ENCODE results near the gene ANKK1.

The ANKK1 gene

GRCh38 chr11:113393501-113393985 is 6.0 kb downstream of the ANKK1 start:
- Mint-ChIP-seq H3K9me3 (no peaks in the 10 kb centered on the region), H3K4me3 (no peak overlapping the region), H3K27me3 (ENCODE audit: low read depth) (no peaks in the 10 kb centered on the region)

DNA sequence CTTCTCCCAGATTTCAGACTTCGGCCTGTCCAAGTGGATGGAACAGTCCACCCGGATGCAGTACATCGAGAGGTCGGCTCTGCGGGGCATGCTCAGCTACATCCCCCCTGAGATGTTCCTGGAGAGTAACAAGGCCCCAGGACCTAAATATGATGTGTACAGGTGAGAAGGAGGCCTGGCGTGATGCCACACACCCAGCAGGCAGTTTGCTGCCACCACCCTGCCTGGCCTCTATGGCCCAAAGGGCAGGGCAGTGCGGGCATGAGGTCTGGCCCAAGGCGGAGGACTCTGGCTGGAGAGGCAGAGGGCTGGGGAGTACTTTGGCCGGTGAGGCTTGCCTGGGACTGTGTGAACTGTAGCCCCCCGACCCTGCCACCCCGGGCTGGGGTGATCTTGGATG is 7.3 kb downstream of the ANKK1 start:
- Mint-ChIP-seq H3K4me1 (ENCODE audit: low read depth) (no peaks in the 10 kb centered on the region), H3K36me3 (ENCODE audit: low read depth) (no peaks in the 10 kb centered on the region), H3K27ac (no peak overlapping the region), H3K27me3 (ENCODE audit: low read depth) (no peaks in the 10 kb centered on the region), H3K4me3 (no peak overlapping the region), H3K9me3 (no peaks in the 10 kb centered on the region)

More at GRCh38 chr11:113393501-113393985, 6.0 kb downstream of the ANKK1 start:
- Mint-ChIP-seq H3K36me3 (ENCODE audit: low read depth) (no peaks in the 10 kb centered on the region), H3K27ac (no peak overlapping the region), H3K4me1 (ENCODE audit: low read depth) (no peaks in the 10 kb centered on the region)

DNA sequence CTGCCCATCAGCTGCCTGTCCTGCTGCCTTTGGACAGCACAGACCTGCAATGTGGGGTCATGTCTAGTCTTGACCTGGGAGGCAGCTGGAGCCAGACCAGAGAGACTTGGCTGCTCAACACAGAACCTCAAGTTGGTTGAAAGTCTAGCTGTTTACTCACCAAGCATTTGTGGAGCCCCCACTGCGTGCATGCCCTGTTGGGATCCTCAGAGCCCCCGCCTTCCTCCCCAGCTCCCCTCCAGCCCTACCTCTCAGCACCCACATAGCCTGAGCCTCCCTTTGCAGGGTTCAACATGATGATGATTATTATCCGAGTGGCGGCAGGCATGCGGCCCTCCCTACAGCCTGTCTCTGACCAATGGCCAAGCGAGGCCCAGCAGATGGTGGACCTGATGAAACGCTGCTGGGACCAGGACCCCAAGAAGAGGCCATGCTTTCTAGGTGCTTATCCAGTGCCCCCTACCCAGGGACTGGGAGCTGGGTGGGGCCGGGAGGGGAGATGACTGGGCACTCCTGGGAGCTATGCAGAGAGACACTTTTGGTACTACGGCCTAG is 8.3 kb downstream of the ANKK1 start:
- H3K4me1 Mint-ChIP-seq (ENCODE audit: low read depth): no peaks in the 10 kb centered on the region
- no peak overlapping the region for H3K4me3 Mint-ChIP-seq
- no peaks in the 10 kb centered on the region for H3K27me3 Mint-ChIP-seq (ENCODE audit: low read depth)
- no peaks in the 10 kb centered on the region for H3K36me3 Mint-ChIP-seq (ENCODE audit: low read depth)
- no peak overlapping the region for H3K27ac Mint-ChIP-seq
- no peaks in the 10 kb centered on the region for H3K9me3 Mint-ChIP-seq

DNA sequence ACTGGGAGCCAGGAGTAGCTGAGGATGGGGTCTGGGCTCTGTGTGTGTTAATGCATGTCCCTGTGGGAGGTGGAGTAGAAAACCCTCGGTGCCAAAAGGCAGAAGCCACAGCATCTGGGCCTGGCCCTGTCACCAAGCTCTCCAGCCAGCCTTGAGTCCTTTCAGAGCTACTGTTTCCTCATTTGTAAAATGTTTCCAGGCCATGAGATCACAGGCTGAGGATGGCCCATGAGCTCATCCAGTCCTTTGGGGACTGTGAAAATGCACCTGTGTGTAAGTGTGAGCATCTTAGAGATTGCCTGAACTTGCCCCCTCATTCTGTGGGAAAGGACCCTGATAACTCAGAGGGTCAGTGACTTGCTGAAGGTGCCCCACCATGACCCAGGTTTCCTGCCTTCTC is 9.1 kb downstream of the ANKK1 start:
- Mint-ChIP-seq H3K4me3 (no peak overlapping the region), H3K27me3 (ENCODE audit: low read depth) (no peaks in the 10 kb centered on the region), H3K27ac (no peak overlapping the region), H3K4me1 (ENCODE audit: low read depth) (no peaks in the 10 kb centered on the region), H3K36me3 (ENCODE audit: low read depth) (no peaks in the 10 kb centered on the region), H3K9me3 (no peaks in the 10 kb centered on the region)

- H3K27me3 Mint-ChIP-seq (ENCODE audit: low read depth): no peaks in the 10 kb centered on the region
- no peak overlapping the region for H3K27ac Mint-ChIP-seq
- H3K9me3 Mint-ChIP-seq: no peaks in the 10 kb centered on the region
- no peak overlapping the region for H3K4me3 Mint-ChIP-seq
- H3K4me1 Mint-ChIP-seq (ENCODE audit: low read depth): no peaks in the 10 kb centered on the region
- H3K36me3 Mint-ChIP-seq (ENCODE audit: low read depth): no peaks in the 10 kb centered on the region
Measured at GRCh38 chr11:113397212-113397611, 9.6 kb downstream of the ANKK1 start.

GRCh38 chr11:113397821-113398220 is 10.2 kb downstream of the ANKK1 start:
- Mint-ChIP-seq H3K27me3 (ENCODE audit: low read depth) (no peaks in the 10 kb centered on the region), H3K27ac (no peak overlapping the region), H3K36me3 (ENCODE audit: low read depth) (no peaks in the 10 kb centered on the region), H3K4me3 (no peak overlapping the region), H3K9me3 (no peaks in the 10 kb centered on the region), H3K4me1 (ENCODE audit: low read depth) (no peaks in the 10 kb centered on the region)

DNA sequence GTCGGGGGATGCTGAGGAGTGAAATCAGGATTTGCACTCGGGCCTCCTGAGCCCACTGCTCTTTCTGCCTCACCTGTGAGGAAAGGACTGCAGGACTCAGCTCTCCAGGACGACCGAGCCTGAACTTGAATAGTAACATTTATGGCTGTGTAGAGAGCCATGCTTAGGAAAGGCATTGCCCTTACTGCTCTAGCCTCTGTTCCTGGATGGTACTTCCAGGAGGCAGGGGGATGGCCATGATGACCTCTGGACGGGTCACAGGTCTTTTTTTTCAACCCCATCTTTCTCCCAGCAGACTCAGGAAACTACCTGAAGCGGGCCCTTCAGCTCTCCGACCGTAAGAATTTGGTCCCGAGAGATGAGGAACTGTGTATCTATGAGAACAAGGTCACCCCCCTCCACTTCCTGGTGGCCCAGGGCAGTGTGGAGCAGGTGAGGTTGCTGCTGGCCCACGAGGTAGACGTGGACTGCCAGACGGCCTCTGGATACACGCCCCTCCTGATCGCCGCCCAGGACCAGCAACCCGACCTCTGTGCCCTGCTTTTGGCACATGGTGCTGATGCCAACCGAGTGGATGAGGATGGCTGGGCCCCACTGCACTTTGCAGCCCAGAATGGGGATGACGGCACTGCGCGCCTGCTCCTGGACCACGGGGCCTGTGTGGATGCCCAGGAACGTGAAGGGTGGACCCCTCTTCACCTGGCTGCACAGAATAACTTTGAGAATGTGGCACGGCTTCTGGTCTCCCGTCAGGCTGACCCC is 11.3 kb downstream of the ANKK1 start:
- Mint-ChIP-seq H3K27ac (no peak overlapping the region), H3K36me3 (ENCODE audit: low read depth) (no peaks in the 10 kb centered on the region), H3K9me3 (no peaks in the 10 kb centered on the region), H3K4me1 (ENCODE audit: low read depth) (no peaks in the 10 kb centered on the region), H3K27me3 (ENCODE audit: low read depth) (no peaks in the 10 kb centered on the region), H3K4me3 (no peak overlapping the region)

DNA sequence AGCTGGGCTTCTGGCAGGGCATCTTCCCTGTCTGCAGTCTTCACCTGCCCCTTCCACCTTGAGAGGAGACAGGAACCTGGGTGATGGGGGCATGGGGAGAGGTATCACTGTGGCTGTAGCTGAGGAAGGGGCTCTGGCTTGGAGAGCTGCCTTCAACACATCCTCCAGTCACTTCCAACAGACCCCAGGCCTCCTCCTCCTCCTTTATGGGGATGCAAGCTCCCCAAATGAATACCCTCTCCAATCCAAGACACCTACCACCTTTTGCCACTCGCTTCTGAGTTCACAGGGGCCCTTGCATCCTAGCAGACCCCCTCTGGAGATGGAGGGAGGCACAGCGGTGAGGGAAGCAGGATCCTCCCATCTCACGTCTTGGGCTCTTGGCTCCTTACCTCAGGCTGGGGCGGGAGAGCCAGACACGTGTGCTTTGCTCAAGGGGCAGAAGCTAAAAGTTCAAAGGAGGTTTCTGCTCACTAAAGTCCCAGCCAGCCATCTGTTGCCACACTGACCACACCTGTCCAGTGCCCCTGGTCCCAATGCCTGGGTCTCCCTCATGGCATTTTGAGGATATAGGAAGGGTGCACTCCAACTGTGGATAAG is 13.2 kb downstream of the ANKK1 start:
- no peaks in the 10 kb centered on the region for H3K9me3 Mint-ChIP-seq
- no peaks in the 10 kb centered on the region for H3K36me3 Mint-ChIP-seq (ENCODE audit: low read depth)
- no peak overlapping the region for H3K27ac Mint-ChIP-seq
- H3K4me1 Mint-ChIP-seq (ENCODE audit: low read depth): no peaks in the 10 kb centered on the region
- no peak overlapping the region for H3K4me3 Mint-ChIP-seq
- no peaks in the 10 kb centered on the region for H3K27me3 Mint-ChIP-seq (ENCODE audit: low read depth)

- H3K4me3 Mint-ChIP-seq: no peak overlapping the region
- no peaks in the 10 kb centered on the region for H3K9me3 Mint-ChIP-seq
- H3K36me3 Mint-ChIP-seq (ENCODE audit: low read depth): no peaks in the 10 kb centered on the region
Measured at GRCh38 chr11:113401718-113402117, 14.1 kb downstream of the ANKK1 start.

DNA sequence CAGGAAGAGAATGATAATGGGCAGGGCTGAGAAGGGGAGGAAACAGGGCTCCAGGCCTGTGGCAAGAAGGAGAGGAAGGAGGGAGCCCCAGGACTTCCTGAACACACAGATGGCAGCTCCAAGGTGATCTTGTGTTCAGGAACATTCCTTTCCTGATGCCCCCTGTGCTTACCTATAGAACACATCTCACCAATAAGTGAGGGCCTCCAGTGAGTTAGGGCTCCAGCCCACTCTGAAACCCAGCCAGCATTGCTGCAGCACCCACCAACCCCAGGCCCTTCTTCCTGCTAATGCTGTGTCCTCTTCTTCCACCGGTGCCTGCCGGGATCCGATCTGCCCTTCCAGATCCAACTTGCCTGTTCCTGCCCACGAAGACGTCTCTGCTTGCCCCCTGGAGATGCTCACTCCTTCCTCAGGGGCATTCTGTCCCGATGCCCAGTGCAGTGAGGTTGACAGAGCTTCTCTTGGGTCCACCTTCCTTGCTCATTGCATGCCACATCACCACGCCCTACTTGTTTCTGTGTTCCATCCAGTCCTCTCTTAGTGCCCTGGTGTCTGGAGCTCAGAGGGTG is 17.4 kb downstream of the ANKK1 start:
- Mint-ChIP-seq H3K4me1 (ENCODE audit: low read depth) (no peaks in the 10 kb centered on the region), H3K4me3 (no peak overlapping the region), H3K36me3 (ENCODE audit: low read depth) (no peaks in the 10 kb centered on the region), H3K27ac (no peak overlapping the region), H3K9me3 (no peaks in the 10 kb centered on the region), H3K27me3 (ENCODE audit: low read depth) (no peaks in the 10 kb centered on the region)

More at GRCh38 chr11:113401718-113402117, 14.1 kb downstream of the ANKK1 start:
- Mint-ChIP-seq H3K27ac (no peak overlapping the region), H3K4me1 (ENCODE audit: low read depth) (no peaks in the 10 kb centered on the region), H3K27me3 (ENCODE audit: low read depth) (no peaks in the 10 kb centered on the region)

GRCh38 chr11:113405724-113406478 is 18.3 kb downstream of the ANKK1 start:
- Mint-ChIP-seq H3K27ac (no peak overlapping the region), H3K4me1 (ENCODE audit: low read depth) (no peaks in the 10 kb centered on the region), H3K27me3 (ENCODE audit: low read depth) (no peaks in the 10 kb centered on the region), H3K4me3 (no peak overlapping the region), H3K9me3 (no peaks in the 10 kb centered on the region), H3K36me3 (ENCODE audit: low read depth) (no peaks in the 10 kb centered on the region)

- Mint-ChIP-seq H3K4me3 (no peak overlapping the region), H3K27me3 (ENCODE audit: low read depth) (no peaks in the 10 kb centered on the region), H3K27ac (no peak overlapping the region), H3K4me1 (ENCODE audit: low read depth) (no peaks in the 10 kb centered on the region), H3K36me3 (ENCODE audit: low read depth) (no peaks in the 10 kb centered on the region), H3K9me3 (no peaks in the 10 kb centered on the region)
Measured at GRCh38 chr11:113407163-113407562, 19.6 kb downstream of the ANKK1 start.

DNA sequence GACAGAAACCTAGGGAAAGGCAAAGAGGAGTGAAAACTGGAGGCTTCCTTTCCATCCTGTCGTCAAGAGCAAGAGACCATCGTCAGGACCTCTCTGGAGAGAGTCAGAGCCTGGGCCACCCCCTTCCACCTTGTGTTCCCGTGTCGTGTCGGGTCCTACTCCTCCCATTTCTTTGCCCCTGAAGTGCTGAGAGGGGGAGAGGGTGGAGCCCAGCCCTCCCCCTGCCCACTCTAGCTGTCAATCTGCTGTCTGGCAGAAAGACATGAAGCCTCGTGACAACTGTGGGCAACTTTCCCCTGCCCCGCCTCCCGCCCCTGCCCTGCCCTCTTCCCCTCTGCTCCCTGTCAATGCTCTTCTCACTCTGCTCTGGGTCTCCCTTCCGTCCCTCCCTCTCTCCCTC is 20.6 kb downstream of the ANKK1 start:
- no peak overlapping the region for H3K27ac Mint-ChIP-seq
- no peaks in the 10 kb centered on the region for H3K36me3 Mint-ChIP-seq (ENCODE audit: low read depth)

GRCh38 chr11:113408887-113409286 is 21.3 kb downstream of the ANKK1 start:
- Mint-ChIP-seq H3K27me3 (ENCODE audit: low read depth) (no peaks in the 10 kb centered on the region), H3K36me3 (ENCODE audit: low read depth) (no peaks in the 10 kb centered on the region), H3K4me1 (ENCODE audit: low read depth) (no peaks in the 10 kb centered on the region), H3K9me3 (no peaks in the 10 kb centered on the region), H3K4me3 (no peak overlapping the region), H3K27ac (no peak overlapping the region)

More for the DNA sequence above, 20.6 kb downstream of the ANKK1 start:
- H3K4me1 Mint-ChIP-seq (ENCODE audit: low read depth): no peaks in the 10 kb centered on the region
- H3K27me3 Mint-ChIP-seq (ENCODE audit: low read depth): no peaks in the 10 kb centered on the region
- H3K9me3 Mint-ChIP-seq: no peaks in the 10 kb centered on the region
- no peak overlapping the region for H3K4me3 Mint-ChIP-seq

Measured in T-helper 1 cell treated with Interleukin-12 subunit alpha and Interleukin-12 subunit beta and Interleukin-4 antibody, amounts not matched to agents 30 μg/mL and 1 μg/mL, for 36 hours (primary cell).